Central memory CD4-positive, alpha-beta T cell (primary cell): ENCODE measurements around the gene TMEM215.
"Not testable (repeated sequence)": the region's sequence is repeated elsewhere in the genome, so short reads cannot be mapped to it uniquely, and the experiment has no call there.

Source experiments
- DNase-seq: peaks from one replicate; pipeline ENCODE4 v3.0.0; 2022
- total RNA-seq, 3 experiments: gene quantifications; one replicate each; lab custom pipeline; 2026; lab: John Stamatoyannopoulos, UW

TMEM215 gene, protein sequence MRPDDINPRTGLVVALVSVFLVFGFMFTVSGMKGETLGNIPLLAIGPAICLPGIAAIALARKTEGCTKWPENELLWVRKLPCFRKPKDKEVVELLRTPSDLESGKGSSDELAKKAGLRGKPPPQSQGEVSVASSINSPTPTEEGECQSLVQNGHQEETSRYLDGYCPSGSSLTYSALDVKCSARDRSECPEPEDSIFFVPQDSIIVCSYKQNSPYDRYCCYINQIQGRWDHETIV
- total RNA-seq: 0 to 0.04 (median 0) reads per million in 3 experiments

- DNase-seq: no peak
These were observed at the start of gene TMEM215 for GRCh38 chr9:32783168-32783891. Gene TMEM215 (plus strand): TSS chr9:32783540. CDS start chr9:32784184, 644 bp downstream.

- DNase-seq: no peak
These were observed 47.9 kb upstream of the TMEM215 start for GRCh38 chr9:32735476-32735875.

- no peak for DNase-seq
These were observed 46.0 kb upstream of the TMEM215 start for GRCh38 chr9:32737378-32737777.

DNA sequence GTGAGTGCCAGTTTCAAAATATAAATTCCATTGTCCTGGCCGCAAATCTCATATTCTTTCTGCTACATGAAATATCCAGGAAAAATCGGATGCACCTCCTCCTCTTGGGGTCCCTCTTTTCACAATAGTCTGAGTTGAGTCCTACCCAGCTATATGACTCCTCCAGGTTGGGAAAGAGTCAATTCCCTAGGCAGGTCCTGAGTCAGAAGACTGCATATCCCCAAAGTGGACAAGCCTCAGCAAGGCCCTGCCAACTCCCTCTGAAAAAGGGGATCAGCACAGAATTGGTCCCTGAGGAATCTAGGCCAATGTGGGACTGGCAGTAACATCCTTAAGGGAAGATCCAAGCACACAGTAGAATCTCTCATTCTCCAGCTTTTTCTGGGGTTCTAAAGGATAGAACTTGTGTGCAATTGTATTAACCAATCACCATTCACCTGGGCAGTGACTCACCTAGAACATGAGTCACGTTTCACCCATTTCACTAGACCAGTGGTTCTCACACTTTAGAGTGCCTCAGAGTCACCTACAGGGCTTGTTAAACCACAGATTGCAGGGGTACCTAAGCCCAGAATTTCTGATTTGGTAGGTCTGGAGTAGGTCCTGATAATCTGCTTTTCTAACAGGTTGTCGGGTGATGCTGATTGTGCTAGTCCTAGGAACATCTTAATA is 44.7 kb upstream of the TMEM215 start:
- no peak for DNase-seq

GRCh38 chr9:32741706-32742105 is 41.6 kb upstream of the TMEM215 start:
- no peak for DNase-seq

DNA sequence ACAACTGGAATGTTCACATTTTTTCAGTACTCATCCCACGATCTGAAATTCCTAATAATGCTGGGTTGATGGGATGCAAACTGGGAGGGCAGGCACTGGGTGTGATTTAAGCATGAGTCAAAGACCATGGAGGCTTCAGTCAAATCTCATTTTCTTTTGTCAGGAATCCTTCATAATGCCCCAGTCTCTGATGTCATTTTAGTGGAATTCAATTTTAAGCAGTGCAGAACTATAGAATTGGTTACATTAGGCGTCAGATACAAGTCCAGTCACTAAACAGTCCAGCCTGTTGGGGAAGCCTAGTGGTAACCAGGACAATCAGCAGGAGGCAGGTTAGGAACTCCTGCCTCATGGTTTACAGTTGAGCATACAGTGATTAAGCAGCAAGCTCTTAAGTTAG is 41.0 kb upstream of the TMEM215 start:
- no peak for DNase-seq

GRCh38 chr9:32748013-32748412 is 35.3 kb upstream of the TMEM215 start:
- no peak for DNase-seq

DNA sequence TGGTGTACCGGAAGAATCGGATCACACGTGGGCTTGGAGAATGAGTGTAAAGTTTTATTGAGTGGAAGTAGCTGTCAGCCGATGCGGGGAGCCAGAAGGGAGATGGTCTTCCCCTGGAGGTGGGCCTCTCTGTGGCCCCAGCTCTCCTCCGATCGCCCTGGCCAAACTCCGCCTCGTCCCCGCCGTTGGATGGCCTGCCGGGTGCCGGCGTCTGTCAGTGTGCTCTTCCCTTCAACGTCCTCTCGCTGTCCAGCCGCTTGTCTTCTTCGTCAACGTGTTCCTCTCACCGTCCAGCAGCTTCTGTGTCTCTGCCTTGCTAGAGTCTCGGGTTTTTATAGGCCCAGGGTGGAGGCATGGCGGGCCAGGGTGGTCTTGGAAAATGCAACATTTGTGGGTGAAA is 27.6 kb upstream of the TMEM215 start:
- no peak for DNase-seq

DNA sequence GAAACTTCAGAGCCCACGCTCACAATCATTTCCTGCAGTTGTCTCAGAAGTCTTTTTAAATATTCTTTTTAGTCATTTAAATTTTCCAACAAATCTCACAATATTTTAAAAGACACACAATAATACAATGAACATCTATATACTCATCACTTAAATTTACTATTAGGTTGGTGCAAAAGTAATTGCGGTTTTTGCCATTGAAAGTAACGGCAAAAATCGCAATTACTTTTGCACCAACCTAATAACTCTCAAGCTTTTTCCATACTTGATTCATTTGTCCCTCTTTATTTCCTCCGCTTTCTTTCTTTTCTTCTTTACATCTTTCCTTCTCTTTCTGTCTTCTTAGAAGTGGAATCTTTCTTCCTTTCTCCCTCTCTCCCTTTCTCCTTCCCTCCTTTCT is 19.2 kb upstream of the TMEM215 start:
- DNase-seq: no peak

GRCh38 chr9:32775283-32775682 is 8.1 kb upstream of the TMEM215 start:
- no peak for DNase-seq

GRCh38 chr9:32776201-32776600 is 7.1 kb upstream of the TMEM215 start:
- no peak for DNase-seq

- no peak for DNase-seq
These were observed 718 bp upstream of the TMEM215 start for GRCh38 chr9:32782476-32783167.

DNA sequence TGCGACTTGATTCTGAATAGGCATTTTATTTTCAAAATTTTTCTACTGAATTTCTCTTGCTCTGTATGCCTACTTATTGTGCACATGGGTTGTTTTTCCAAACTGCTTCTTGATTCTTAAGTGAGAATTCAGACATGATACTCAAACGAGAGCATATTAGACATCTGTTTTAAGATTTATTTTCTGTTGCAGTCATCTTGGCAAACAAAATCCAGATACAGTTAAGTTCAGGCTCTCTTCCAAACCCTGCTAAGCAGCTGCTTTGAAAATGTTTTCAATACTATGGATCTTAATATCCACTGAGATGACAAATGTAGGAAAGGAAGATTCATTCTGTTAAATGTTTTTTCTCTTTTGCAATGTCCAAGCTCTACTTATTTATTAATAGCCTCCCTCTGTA is 4.5 kb downstream of the TMEM215 start:
- DNase-seq: no peak

DNA sequence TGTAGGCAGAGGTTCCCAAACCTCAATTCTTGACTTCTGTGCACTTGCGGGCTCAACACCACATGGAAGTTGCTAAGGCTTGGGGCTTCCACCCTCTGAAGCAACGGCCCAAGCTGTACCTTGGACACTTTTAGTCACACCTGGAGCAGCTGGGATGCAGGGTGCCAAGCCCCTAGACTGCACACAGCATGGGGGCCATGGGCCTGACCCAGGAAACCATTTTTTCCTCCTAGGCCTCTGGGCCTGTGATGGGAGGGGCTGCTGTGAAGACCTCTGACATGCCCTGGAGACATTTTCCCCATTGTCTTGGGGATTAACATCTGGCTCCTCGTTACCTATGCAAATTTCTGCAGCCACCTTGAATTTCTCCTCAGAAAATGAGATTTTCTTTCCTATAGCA is 12.7 kb downstream of the TMEM215 start:
- not testable (repeated sequence) for DNase-seq

DNA sequence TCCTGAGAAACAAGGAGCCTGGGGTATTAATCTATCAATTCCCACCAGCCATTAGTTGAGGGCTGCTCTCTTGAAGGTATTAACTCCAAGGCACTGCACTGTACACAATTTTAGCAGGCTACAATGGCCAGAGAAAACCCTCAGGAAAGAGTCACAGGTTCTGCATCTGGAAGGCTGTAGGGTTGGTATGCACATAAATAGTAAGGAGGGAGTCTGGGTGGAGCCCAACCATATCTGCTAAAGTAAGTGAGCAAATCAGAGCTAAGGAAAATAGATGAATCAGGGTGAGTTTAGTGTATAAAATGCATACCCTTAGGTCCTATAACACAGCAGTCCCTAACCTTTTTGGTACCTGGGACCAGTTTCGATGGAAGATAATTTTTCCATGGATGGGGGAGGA is 18.2 kb downstream of the TMEM215 start:
- no peak for DNase-seq

- no peak for DNase-seq
These were observed 23.9 kb downstream of the TMEM215 start for GRCh38 chr9:32807217-32807616.

- no peak for DNase-seq
These were observed 27.9 kb downstream of the TMEM215 start for GRCh38 chr9:32811246-32811645.

GRCh38 chr9:32820322-32820721 is 37.0 kb downstream of the TMEM215 start:
- no peak for DNase-seq

DNA sequence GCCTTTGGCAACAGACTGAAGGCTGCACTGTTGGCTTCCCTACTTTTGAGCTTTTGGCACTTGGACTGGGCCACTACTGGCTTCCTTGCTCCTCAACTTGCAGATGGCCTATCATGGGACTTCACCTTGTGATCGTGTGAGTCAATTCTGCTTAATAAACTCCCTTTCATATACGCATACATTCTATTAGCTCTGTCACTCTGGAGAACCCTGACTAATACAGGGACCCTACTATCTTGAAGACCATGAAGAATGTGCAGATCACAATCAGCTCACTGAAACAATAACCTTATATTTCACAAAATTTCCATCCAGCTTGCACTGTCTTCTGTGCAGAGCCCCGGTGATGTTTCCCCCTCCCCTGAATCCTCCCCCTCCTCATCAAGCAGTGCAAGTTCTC is 39.8 kb downstream of the TMEM215 start:
- DNase-seq: no peak

DNA sequence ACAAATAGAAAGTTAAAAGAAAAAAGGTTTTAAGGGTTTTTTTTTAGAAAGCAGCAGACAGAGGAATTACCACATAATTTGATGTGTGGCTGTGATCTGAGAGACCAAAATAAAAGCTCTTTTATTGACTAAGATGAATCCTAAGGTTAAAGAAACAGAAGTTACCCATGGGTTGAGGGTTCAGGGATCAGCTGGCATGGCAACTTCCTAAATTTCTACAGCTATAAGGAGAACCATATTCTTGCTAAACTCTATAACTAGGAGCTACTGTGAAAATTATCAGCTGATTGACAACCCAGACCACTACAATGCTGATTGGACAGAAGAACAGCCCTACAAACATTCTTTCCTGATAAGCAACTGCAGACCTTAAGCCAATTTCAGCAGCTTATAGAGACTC is 40.2 kb downstream of the TMEM215 start:
- DNase-seq: no peak

- DNase-seq: no peak
These were observed 41.9 kb downstream of the TMEM215 start for GRCh38 chr9:32825203-32825602.

DNA sequence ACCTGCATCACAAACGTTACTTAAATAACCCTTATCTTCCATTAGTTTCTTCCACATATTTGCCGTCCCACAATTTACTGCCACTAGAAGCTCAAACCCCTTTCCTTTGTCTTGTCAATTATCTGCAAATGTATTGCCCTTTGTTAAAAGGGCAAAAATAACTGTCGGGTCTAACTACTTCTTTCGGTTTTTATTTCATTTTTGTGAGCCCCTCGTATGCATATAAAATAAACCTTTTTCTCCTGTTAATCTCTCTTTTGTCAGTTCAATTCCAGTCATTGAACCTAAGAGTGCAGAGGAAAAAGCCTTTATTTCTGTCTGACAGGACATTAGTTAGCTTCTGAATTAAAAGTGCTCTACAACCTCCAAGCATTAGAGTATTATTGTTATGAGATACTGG is 45.5 kb downstream of the TMEM215 start:
- no peak for DNase-seq

- DNase-seq: no peak
These were observed 49.0 kb downstream of the TMEM215 start for GRCh38 chr9:32832346-32832745.
